ENCODE data around the gene TMC4.

DNA sequence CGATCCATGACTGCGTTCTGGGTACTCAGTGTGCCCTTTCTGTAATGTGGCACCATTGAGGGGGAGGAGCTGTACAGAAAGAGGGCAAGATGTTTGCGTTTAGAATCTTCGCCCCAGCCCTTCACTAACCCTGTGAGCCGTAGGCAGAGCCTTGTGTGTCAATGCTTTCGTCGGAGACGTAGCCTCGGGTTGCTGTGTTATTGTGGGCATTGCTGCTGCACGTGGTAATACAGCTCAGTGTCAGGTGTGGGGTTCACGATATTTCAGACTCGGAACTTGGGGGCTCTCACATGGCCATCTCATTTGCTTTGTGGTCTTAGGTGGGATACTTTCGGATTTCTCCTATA, 33.8 kb upstream of the TMC4 start:
- TF ChIP-seq, protein P1, sequence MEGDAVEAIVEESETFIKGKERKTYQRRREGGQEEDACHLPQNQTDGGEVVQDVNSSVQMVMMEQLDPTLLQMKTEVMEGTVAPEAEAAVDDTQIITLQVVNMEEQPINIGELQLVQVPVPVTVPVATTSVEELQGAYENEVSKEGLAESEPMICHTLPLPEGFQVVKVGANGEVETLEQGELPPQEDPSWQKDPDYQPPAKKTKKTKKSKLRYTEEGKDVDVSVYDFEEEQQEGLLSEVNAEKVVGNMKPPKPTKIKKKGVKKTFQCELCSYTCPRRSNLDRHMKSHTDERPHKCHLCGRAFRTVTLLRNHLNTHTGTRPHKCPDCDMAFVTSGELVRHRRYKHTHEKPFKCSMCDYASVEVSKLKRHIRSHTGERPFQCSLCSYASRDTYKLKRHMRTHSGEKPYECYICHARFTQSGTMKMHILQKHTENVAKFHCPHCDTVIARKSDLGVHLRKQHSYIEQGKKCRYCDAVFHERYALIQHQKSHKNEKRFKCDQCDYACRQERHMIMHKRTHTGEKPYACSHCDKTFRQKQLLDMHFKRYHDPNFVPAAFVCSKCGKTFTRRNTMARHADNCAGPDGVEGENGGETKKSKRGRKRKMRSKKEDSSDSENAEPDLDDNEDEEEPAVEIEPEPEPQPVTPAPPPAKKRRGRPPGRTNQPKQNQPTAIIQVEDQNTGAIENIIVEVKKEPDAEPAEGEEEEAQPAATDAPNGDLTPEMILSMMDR (conservative IDR thresholded peaks at IDR 0.05 in 1 of 2, IDR thresholded peaks at IDR 0.05 in 1 of 2; ENCODE audit: low read depth in 1 of 2, low read length in 2 of 2), result no peak
- no peak for TF ChIP-seq EZH2 (IDR thresholded peaks at IDR 0.05; ENCODE audit: low read length, missing control alignments)
